Forelimb muscle (tissue), 1 donor: ENCODE data around the gene FOXN3. TPM values are rescaled to one million over a fixed set of nuclear protein-coding genes. Genes with fewer than 3 reads are reported as not detected.

Source experiments
- DNase-seq: peaks from one replicate; pipeline ENCODE4 v3.0.0-alpha.2; 2013; ENCODE audit warnings: low read depth
- polyA plus RNA-seq: library from polyadenylated mRNA; unstranded; fragments of 120-200 nt; gene quantifications from one replicate; pipeline ENCODE4 v1.2.1, GENCODE V29; 2013; ENCODE audit not compliant: insufficient read length

The FOXN3 gene
- polyA plus RNA-seq, 1 donor, result 70.1 TPM

DNA sequence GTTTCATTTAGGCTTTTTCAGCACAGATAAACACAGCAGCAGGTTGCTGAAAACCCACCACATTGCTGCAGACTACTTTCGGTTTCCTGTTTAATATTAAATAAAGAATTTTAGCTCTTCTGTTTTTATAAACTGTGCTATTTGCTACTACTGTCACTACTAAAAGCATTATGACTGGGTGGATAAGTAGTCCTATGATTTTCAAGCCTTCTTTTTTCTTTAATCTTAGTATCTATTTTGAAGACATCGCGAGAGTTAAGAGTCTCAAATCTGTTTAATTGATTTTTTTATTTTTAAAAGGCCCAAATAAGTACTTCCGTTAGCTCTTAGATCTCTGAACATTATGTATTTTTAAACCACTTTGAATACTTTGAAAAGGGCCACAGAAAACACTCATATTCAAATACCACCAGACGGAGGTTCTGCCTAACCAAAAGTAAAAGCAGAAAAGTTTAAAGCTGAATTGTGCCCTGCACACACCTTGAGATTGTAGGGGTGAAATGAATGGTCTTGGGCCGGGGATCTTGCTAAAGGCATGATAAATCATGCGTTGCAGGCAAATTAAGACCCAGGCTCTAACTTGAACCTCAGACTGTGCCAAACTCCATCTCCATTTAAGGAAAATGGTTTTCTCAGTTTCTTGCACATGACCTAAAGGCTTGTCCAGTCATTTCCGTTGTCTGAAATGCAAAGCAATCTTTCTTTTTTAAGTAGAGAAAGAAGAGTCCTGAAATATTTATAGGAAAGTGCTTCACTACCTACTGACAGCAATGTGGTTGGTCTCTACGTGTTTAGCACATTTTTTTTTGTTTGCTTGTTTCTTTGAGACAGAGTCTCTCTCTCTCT lies 13.6 kb upstream of the FOXN3 start:
- no peak for DNase-seq

GRCh38 chr14:89429199-89430181 lies 12.5 kb upstream of the FOXN3 start:
- no peak for DNase-seq

DNA sequence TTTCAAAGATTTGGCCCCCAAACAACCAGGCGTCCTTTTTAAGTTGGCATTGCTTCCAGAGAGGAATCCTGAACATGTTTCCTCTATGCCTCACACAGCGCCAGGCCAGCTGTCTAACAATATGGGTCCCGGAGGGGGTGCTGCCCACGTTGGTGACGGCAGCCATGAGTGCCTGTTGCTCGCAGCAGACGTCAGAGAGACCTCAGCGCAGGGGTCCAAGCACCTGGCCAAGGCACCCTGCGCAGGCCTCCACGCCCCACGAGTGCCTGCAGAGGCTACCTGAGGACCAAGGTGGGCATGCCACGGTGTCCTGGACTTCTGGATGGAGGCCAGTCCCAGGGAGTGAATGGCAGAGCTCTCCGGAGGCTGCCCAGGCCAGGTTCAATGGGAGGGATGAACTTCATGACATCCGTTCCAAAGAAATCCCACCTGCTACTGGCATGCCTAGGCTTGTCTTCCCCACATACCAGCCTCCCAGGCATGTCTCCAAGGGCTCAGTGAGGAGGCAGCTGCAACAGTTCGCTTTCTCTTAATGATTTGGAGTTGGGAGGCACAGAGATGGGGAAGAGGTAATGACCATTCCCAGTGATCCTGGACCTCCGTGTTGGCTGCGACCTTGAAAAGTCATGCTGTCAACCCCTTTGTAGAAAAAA lies 11.6 kb upstream of the FOXN3 start:
- no peak for DNase-seq

DNA sequence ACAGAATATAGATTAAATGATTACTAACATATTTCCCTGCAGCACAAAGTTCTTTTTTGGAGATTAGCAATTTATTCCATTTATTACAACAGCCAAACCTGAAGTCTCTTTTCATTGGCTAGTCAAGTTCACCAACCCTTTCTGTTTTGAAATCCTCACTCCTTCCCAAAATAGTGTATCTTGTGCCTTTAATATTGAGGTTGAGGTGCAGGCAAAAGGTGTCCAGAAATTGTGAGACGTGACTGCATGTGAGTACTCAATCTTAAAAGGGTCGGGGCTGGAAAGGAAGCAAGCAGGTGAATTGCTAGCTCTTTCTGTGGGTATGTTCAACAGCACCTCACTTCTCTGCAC lies 11.1 kb upstream of the FOXN3 start:
- no peak for DNase-seq

DNA sequence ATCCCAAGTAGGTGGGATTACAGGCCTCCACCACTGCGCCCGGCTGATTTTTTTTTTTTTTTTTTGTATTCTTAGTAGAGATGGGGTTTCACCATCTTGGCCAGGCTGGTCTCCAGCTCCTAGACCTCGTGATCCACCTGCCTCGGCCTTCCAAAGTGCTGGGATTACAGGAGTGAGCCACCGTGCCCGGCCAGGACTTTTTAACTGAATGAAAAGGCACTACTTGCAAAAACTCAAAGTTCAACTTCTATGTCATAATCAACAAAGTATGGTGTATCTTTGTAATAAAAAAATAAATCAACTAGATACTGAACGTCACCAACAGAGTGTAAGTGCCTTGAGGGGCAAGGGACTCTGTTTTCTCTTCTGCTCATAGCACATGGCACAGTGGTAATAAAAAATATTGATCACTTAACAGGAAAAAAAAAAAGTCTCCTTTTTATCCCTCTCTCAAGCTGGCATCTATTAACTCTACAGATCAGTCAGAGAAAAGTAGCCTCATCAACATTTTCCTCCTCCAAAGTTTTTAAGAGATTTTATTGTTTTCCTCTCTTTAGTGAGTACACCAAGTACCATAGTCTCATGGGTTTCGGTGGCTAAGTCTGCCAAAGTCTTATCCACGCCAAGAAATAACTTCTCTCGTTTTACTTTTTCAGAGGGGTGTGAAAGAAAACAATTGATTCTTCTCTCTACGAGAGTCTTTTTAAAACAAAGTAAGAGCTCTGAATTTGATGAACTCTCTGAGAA lies 10.6 kb upstream of the FOXN3 start:
- no peak for DNase-seq

DNA sequence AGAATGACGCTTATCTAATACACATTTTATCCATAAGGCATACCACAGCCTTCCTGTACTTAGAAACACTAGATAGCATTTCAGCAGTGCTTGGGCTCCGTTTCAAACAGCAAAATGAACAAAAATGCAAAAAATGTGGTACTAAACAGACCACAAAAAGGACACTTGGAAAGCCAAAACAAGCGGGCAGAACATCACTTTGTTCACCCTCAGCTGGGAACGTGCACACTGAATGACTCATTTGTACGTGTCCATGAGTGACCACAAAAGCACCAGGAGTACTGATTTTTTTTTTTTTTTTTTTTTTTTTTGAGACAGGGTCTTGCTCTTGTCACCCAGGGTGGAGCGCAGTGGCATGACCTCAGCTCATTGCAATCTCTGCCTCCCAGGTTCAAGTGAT lies 8.9 kb upstream of the FOXN3 start:
- DNase-seq, result no peak

DNA sequence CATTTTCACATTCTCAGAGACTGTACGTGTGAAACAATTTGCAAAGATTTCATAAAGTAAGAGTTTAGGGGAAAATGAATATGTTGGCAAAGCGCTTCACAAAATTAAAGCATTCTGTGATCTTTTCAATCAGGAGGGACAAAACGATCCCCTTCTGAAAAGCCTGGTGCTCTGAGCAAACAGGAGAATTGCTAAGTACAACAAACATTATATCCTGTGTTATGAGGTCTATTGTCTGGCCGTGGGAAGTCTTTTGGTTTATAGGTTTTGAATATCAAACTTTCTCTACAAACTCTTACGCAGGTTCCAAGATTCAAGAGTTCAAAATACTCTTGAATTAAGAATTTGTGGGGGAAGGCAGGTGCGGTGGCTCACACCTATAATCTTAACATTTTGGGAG lies 7.2 kb upstream of the FOXN3 start:
- no peak for DNase-seq

- DNase-seq, result no peak
Measured at GRCh38 chr14:89422952-89423345, 5.9 kb upstream of the FOXN3 start.

DNA sequence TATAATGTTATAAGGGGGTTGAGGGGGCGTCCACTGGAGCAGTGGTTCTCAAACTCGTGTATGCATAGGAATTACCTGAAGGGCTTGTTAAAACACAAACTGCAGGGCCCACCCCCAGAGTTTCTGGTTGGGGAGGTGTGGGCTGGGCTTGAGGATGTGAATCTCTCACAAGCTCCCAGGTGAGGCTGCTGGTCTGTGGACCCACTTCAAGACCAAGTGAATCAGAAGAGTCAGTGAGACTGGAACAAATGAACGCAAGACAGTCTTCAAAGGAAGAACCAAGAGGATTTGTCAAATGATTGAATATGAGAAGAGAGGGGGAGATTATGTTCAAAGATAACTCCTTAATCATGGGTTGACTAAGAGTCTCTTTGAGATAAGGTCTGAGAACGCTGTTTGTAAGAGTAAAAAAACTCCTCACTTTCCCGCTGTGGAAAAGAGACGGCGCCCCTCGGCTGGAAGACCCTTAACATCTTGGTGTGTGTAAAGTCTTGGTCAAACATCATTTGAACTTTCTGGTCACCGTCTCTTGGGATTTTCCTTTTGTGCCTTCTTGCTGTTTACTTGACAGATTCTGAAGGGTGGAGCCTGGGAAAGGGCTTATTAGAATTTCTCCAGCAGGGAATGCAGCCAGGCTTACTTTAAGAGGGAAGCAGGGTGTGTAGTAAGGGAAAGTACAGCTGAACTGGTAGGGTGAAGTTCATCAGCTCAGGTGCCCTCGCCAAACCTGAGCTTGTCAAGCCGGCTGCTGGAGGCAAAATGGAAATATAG lies 5.3 kb upstream of the FOXN3 start:
- DNase-seq, result no peak

DNA sequence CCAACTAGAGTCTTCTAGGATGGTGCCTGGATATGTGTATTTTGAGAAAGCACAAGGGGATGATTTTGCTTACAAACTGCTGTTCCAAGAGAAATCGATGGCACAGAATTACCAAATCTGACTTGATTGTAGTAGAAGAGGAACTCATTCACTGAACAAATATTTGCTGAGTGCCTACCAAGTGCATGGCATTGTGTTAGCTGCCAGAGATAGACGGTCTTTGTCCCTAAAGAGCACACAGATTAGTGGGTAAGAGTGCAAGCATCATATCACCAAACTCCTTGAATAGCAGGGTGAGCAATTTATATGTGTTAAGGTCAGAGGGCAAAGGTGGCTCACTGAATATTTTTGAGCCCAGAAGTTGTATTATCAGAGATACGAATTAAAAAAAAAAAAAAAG lies 3.5 kb upstream of the FOXN3 start:
- no peak for DNase-seq

DNA sequence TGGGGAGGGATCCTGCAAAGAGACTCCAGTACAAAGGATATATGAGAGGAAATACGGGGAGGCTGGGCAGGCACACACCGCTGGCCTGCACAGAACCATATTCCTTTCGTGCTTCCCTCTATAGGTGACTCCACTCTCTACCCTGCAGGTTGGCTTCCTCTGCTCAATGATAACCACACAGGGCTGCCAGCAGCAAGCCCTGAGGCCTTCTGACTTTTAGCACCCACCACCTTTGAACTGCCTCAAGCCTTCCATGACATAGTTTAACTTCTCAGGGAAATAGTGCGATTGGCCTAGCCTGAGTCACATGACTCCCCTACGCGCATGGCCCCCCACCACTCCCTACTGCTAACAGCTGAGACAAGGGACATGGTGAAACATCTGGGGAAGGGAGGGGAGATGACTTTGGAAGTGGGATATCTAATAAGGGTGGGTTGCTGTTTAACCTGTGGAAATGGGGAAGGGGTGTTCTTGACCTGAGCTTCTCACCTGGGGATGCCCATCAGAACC lies 3.0 kb upstream of the FOXN3 start:
- no peak for DNase-seq

DNA sequence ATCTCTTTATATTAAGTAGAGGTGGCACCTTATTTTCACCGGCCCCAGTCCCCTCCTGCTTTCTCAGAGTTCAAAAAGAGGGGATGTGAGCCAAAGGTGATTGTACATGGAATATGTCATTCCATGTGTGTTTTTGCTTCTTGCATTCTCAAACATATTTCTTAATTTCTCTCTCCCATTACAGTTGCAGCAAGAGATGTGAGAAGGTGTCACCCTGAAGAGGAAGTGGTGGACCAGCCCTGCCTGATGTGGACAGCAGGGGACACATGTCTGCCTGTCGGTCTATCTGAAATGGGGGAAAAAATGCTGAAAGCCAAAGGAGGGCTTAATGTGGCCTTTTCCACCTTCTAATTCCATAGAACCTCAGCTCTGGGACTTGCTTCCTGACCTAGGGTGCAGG lies 1.9 kb upstream of the FOXN3 start:
- no peak for DNase-seq

- DNase-seq, result no peak
Measured at GRCh38 chr14:89418452-89418851, 1.4 kb upstream of the FOXN3 start.

DNA sequence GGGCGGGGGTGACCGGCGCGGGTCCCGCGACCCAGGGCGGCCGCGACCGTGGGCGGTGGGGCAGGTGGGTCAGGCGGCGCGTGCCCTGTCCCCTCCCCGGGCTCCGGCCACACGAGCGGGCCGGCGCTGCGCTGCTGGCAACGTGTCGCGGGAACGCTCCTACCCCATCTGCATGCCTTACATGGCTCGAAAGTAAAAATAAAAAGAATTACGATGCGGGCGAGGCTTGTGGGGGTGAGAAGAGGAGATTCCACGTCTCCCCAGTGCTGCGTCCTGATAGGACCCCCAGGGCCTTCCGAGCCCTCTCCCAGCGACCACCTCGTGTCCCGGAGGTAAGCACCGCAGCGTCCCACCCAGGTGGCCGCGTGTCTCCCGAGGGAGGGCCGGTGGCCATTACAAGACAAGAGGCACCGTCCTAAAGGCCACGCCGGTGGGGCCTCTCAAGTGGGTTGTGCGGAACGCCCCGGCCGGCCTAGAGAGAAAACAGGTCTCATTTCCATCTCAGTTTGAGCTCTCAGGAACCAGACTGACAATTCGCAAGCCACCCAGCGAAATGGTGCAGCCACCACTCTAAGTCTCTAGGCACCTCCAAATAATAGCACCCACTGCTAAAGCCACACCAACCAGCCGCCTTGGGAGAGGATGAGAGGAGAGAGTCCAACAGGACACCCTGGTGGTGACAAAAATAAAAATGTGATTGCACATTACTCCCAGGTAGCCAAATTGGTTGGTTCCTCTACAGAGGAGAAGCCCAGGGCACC lies 612 bp upstream of the FOXN3 start:
- no peak for DNase-seq

- peak; percentile 94 for DNase-seq
Measured at GRCh38 chr14:89416002-89416995, 734 bp downstream of the FOXN3 start.

- DNase-seq, result no peak
Measured at GRCh38 chr14:89415159-89415558, 1.9 kb downstream of the FOXN3 start.

- DNase-seq, result no peak
Measured at GRCh38 chr14:89411976-89412375, 5.1 kb downstream of the FOXN3 start.

- DNase-seq, result no peak
Measured at GRCh38 chr14:89409961-89410360, 7.1 kb downstream of the FOXN3 start.
